Measurements from ENCODE around the gene NIPAL3.
"Not testable (repeated sequence)": the region's sequence is repeated elsewhere in the genome, so short reads cannot be mapped to it uniquely, and the experiment has no call there.

The NIPAL3 gene

DNA sequence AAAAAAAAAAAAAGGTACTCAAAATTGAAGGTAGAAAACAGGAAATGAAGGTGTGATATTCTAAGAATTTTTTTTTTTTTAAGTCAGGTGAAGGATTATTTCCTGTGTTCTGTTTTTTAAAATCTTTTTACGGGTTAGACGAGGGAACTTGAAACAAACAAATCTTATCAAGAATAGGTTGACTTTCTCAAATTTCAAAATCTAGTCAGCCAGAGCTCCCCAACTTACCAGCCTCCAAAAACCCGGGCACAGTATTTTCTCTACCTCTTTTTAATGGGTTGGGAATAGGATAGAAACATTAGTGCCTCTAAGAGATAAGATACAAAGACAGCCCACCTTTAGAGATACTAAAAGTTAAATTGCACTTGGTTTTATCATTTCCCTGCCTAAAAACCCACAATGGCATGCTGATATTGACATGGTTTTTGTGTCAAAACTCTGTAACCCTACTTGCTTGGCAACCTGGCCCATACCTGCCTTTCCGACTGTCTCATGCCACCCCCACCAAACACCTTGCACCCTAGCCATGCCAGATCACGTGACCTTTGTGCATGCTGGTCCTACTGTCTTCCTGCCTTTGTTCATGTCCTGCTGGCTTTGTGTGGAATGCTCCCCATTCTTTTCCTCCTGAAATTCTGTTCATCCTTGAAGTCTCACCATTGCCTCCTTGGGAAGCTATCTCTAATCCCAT is 91.2 kb downstream of the NIPAL3 start:
- H3K4me3 ChIP-seq, result no peak overlapping the region
- peaks cover 9% of the 10 kb centered on the region for H3K4me1 ChIP-seq
- H3K27ac ChIP-seq, result no peak overlapping the region
- H3K9ac ChIP-seq, result no peak overlapping the region
- H4K20me1 ChIP-seq, result no peaks in the 10 kb centered on the region; the same call in 1 of the 2 replicates
- no peaks in the 10 kb centered on the region for H3K9me3 ChIP-seq
- H3K4me2 ChIP-seq, result no peak overlapping the region
- H3K36me3 ChIP-seq, result no peaks in the 10 kb centered on the region
- no peak for TF ChIP-seq Cebpa-rat (IDR thresholded peaks at IDR 0.05)
- H3K27me3 ChIP-seq, result peaks cover 37% of the 10 kb centered on the region

- no peak overlapping the region for H3K4me2 ChIP-seq
- H3K9ac ChIP-seq, result no peak overlapping the region
- H3K9me3 ChIP-seq, result no peaks in the 10 kb centered on the region
- H4K20me1 ChIP-seq, result no peaks in the 10 kb centered on the region; the same call in 1 of the 2 replicates
- H3K4me3 ChIP-seq, result no peak overlapping the region
- no peak for TF ChIP-seq Cebpa-rat (IDR thresholded peaks at IDR 0.05)
- no peaks in the 10 kb centered on the region for H3K36me3 ChIP-seq
- H3K27me3 ChIP-seq, result peaks cover 31% of the 10 kb centered on the region
- peaks cover 5% of the 10 kb centered on the region for H3K4me1 ChIP-seq
- no peak overlapping the region for H3K27ac ChIP-seq
Measured at GRCh38 chr1:24507405-24507804, 91.8 kb downstream of the NIPAL3 start.

- Histone ChIP-seq H3K9ac (no peak overlapping the region), H3K36me3 (no peaks in the 10 kb centered on the region), H3K27me3 (peaks cover 21% of the 10 kb centered on the region), H3K27ac (no peak overlapping the region), H3K4me3 (no peak overlapping the region), H3K9me3 (no peaks in the 10 kb centered on the region), H3K4me1 (no peaks in the 10 kb centered on the region), H3K4me2 (no peak overlapping the region), H4K20me1 (no peaks in the 10 kb centered on the region)
- TF ChIP-seq Cebpa-rat (IDR thresholded peaks at IDR 0.05), result no peak
Measured at GRCh38 chr1:24508911-24509310, 93.3 kb downstream of the NIPAL3 start.

GRCh38 chr1:24513706-24514105 is 98.1 kb downstream of the NIPAL3 start:
- TF ChIP-seq Cebpa-rat (IDR thresholded peaks at IDR 0.05), result no peak
- no peak overlapping the region for H3K9ac ChIP-seq
- no peaks in the 10 kb centered on the region for H3K4me1 ChIP-seq
- no peaks in the 10 kb centered on the region for H3K9me3 ChIP-seq
- H3K4me3 ChIP-seq, result no peak overlapping the region
- no peaks in the 10 kb centered on the region for H4K20me1 ChIP-seq
- no peak overlapping the region for H3K4me2 ChIP-seq
- no peak overlapping the region for H3K27ac ChIP-seq
- H3K27me3 ChIP-seq, result no peaks in the 10 kb centered on the region
- no peaks in the 10 kb centered on the region for H3K36me3 ChIP-seq

- Histone ChIP-seq H3K9ac (no peak overlapping the region), H3K27me3 (no peaks in the 10 kb centered on the region), H3K4me1 (no peaks in the 10 kb centered on the region), H3K27ac (no peak overlapping the region), H3K4me3 (no peak overlapping the region), H3K36me3 (no peaks in the 10 kb centered on the region), H3K4me2 (no peak overlapping the region), H3K9me3 (no peaks in the 10 kb centered on the region), H4K20me1 (no peaks in the 10 kb centered on the region)
- TF ChIP-seq Cebpa-rat (IDR thresholded peaks at IDR 0.05), result no peak
Measured at GRCh38 chr1:24514946-24515345, 99.3 kb downstream of the NIPAL3 start.

GRCh38 chr1:24515671-24516209 is 100.1 kb downstream of the NIPAL3 start:
- H3K27me3 ChIP-seq, H4K20me1 ChIP-seq, H3K9me3 ChIP-seq, H3K4me1 ChIP-seq, H3K27ac ChIP-seq, H3K4me2 ChIP-seq, H3K4me3 ChIP-seq, H3K36me3 ChIP-seq, H3K9ac ChIP-seq: not testable (repeated sequence)

DNA sequence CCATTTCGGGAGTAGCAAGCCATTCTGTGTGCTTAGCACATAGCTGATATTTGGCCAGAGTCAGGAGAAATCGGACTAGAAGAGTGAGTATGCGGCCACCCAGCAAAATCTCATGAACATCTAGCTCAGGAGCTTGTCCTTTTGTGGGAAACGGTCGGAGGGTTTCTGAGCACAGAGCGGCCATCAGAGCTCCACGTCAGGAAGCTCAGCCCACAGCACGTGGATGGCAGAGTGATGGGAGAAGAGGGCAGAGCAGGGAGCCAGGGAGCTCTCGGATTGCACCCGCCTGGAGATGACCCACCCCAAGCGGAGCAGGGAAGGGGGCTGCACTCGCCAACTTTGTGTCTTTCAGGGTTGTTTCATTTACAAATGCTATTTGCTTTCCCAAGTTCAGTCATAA is 100.9 kb downstream of the NIPAL3 start:
- Histone ChIP-seq H3K4me1 (no peaks in the 10 kb centered on the region), H4K20me1 (no peaks in the 10 kb centered on the region), H3K9ac (no peak overlapping the region), H3K27me3 (no peaks in the 10 kb centered on the region), H3K27ac (no peak overlapping the region), H3K4me3 (no peak overlapping the region), H3K36me3 (no peaks in the 10 kb centered on the region), H3K9me3 (no peaks in the 10 kb centered on the region), H3K4me2 (no peak overlapping the region)
- TF ChIP-seq Cebpa-rat (IDR thresholded peaks at IDR 0.05), result no peak

DNA sequence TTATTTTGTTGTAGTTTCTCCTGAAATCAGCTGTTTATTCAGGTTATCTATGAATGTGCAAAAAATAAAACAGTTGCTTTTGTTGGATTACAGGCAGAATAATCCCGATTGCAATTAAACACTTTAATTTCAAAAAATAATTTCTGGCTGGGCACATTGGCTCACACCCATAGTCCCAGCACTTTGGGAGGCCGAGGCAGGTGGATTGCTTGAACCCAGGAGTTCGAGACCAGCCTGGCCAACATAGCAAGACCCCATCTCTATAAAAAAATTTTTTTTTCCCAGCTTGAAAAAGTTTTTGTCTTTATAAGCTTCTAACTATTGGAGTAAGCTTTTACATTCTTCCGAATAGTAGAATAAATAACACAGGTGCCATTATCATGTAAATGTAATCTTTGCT is 102.3 kb downstream of the NIPAL3 start:
- H4K20me1 ChIP-seq, result no peaks in the 10 kb centered on the region
- H3K27me3 ChIP-seq, result no peaks in the 10 kb centered on the region
- H3K36me3 ChIP-seq, result no peaks in the 10 kb centered on the region
- TF ChIP-seq Cebpa-rat (IDR thresholded peaks at IDR 0.05), result no peak
- no peaks in the 10 kb centered on the region for H3K4me1 ChIP-seq
- no peak overlapping the region for H3K27ac ChIP-seq
- no peak overlapping the region for H3K4me3 ChIP-seq
- H3K4me2 ChIP-seq, result no peak overlapping the region
- H3K9me3 ChIP-seq, result no peaks in the 10 kb centered on the region
- H3K9ac ChIP-seq, result no peak overlapping the region

- not testable (repeated sequence) for H3K27me3 ChIP-seq, H3K9ac ChIP-seq
Measured at GRCh38 chr1:24520282-24520681, 104.7 kb downstream of the NIPAL3 start.

More at GRCh38 chr1:24520282-24520681, 104.7 kb downstream of the NIPAL3 start:
- H3K4me2 ChIP-seq, H3K27ac ChIP-seq, H3K36me3 ChIP-seq, H4K20me1 ChIP-seq, H3K4me3 ChIP-seq, H3K4me1 ChIP-seq, H3K9me3 ChIP-seq: not testable (repeated sequence)

Measured in BLaER1 (cell line).